ENCODE data around the gene MRTO4.
"Not testable (repeated sequence)": the region's sequence is repeated elsewhere in the genome, so short reads cannot be mapped to it uniquely, and the experiment has no call there.

Gene MRTO4

DNA sequence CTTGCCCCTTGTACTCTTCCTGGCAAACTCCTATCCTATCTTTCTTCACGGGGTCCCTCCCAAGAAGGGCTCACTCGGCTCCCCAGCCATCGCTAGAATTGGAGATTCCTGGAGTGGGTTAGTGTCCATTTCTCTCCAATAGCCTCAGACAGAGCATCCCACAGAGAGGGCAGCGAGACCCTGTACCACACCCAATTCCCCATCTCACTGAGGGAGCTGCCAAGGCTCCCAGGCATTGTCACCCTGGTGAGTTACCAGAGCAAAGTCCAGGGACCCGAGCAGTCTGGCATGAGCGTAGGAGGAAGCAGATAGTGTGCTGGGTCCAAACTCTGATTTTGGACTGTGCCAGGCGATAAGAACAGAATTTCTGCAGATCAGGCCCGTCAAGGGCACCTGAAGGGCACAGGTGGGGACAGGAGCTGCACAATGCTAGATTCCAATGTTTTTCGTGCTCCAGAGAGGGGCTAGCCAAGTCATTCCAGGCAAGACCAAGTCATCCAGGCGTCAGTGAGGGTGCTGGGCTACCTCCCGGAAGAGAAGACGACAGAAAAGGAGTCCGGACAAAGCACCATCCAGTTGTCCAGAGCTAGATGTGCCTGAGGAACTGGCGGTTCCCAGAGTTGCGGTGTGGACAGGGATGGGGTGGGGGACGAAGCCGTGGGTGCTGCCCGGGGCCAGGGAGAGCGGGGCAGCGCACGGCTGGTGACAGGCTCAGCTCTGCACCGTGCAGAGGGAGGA, 21.7 kb downstream of the MRTO4 start:
- no peak for DNase-seq

DNA sequence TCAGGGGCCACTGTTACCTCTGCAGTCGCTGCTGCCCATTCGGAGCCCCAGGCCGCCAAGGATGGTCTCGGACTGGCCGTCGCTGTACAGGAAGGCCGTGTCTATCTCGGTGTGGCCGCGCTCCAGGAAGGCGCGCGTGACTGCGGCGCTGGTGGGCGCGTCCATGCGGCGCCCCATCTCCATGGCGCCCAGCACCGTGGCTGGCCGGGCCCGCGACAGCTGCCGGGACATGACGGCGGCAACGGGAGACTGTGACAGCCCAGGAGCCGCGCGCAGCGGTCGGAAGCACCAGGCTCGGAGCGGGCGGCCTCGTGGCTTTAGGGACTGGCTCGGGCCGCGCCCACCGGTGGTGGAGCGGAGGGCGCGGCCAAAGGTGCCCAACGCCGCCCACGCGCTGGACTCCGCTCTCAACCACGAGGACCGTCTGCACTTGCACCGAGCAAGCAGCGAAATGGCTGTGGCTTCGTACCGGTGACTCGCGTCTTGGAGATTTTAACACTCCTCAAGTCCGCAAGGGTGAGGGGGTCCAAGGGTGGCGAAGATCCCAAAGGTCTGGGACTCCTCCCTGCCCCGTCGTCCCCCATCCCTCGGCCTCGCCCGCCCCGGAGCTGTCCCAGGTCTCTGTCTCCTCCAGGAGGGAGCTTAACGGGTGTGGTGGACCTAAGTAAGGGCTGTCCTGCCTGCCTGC, 22.4 kb downstream of the MRTO4 start:
- DNase-seq, result not testable (repeated sequence)

DNA sequence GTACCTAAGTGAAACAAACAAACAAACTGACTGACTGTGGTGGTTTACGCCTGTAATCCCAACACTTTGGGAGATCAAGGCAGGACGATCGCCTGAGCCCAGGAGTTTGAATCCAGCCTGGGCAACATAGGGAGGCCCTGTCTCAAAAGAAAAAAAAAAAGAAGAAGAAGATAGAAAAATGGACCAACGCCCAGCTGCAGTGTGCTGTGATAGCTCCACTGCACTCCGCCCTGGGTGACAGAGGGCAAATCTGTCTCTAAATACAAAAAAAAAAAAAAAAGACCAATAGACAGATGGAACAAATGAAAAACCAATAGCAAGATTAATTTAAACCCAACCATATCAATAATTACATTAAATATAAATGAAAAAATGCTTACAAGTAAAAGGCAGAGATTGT, 23.0 kb downstream of the MRTO4 start:
- no peak for DNase-seq

DNA sequence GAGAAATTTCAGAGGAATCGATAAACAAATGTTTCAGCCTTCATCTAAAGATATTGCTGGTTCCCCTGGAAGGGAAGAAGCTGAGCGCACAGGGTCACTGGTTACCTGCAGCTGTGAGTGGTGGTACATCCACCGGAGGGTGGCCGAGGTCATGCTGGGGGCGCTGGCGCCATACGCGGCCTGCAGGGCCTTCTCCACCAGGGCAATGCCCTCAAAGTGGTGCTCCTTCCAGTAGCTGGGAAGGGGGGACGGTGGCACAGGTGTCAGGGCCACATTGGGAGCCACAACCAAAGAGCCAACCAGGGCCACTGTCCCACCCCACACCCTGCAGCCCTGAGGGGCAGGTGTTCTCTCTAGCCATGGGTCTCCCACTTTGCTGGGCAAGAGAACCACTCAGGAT, 32.3 kb downstream of the MRTO4 start:
- DNase-seq, result no peak

DNA sequence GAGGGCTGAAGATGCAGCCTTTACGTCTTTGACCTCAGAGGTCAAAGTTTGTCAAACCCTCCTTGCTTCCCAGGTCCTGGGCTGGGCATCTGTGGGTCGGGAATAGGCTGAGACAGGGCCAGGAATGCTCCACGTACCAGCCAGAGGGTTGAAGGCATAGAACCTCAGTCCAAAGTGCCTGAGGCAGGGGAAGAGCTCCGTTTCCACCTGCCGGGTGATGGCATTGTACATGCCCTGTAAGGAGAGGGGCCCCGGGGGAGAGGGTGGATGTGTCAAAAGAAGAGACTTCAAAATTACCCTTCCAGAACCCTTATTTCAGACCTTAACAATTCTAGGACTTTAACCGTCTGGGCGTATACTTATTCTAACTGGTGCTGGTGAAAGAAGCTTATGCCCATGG, 33.3 kb downstream of the MRTO4 start:
- no peak for DNase-seq

DNA sequence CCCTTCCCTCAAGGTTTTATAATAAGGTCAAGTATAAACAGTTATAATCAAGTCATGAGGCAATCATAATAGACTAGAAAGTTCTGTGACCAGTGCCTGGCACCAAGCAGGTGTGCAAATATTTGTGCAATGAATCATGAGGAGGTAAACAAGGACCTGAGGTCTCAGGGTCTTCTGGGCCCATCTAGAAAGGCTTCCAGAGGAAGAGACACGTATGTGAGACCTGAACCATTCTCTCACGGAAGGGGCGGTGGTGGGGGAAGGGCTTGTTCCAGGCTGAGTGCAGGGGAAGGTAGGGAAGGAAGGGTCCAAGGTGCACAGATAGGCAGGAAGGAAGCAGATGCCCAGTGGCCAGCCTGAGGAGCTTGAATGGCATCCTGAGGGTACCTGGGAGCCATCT, 33.8 kb downstream of the MRTO4 start:
- not testable (repeated sequence) for DNase-seq

DNA sequence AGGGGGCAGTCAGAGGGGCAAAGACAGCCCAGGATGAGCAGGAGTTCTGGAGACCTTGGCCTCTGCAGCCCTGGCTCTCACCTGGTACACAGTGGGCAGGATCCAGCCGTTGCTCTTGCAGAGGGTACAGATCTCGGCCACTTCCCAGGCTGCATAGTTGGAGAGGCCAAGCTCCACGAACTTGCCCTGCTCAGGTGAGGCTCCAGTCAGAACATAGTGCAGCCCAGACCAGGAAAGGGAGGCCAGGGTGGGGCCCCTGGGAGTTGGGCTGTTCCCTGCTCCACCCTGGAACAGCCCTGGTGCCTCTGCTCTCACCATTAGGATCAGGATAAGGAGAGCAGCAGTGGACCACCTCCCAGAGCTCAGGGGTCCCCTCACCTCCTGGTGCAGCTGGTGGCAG, 34.2 kb downstream of the MRTO4 start:
- DNase-seq, result not testable (repeated sequence)

DNA sequence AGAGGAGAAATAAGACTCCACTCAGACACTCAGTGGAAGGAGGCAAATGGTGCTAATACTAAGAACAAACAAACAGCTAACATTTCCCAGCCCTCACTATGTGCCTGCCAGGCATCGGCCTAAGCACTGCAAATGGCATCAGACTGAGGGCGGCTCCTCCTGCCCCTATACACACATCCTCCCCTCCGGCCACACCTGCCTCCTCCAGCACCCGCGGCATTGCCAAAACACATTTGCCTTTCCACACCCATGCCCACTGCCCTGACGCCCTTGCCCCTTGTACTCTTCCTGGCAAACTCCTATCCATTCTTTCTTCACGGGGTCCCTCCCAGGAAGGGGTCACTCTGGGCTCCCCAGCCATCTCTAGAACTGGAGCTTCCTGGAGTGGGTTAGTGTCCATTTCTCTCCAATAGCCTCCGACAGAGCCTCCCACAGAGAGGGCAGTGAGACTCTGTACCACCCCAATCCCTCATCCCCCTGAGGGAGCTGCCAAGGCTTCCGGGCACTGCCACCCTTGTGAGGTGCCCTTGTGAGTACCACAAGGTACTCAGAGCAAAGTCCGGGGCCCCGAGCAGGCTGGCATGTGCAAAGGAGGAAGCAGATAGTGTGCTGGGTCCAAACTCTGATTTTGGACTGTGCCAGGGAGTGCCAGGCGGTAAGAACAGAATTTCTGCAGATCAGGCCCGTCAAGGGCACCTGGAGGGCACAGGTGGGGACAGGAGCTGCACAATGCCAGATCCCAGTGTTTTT, 36.0 kb downstream of the MRTO4 start:
- DNase-seq, result no peak

DNA sequence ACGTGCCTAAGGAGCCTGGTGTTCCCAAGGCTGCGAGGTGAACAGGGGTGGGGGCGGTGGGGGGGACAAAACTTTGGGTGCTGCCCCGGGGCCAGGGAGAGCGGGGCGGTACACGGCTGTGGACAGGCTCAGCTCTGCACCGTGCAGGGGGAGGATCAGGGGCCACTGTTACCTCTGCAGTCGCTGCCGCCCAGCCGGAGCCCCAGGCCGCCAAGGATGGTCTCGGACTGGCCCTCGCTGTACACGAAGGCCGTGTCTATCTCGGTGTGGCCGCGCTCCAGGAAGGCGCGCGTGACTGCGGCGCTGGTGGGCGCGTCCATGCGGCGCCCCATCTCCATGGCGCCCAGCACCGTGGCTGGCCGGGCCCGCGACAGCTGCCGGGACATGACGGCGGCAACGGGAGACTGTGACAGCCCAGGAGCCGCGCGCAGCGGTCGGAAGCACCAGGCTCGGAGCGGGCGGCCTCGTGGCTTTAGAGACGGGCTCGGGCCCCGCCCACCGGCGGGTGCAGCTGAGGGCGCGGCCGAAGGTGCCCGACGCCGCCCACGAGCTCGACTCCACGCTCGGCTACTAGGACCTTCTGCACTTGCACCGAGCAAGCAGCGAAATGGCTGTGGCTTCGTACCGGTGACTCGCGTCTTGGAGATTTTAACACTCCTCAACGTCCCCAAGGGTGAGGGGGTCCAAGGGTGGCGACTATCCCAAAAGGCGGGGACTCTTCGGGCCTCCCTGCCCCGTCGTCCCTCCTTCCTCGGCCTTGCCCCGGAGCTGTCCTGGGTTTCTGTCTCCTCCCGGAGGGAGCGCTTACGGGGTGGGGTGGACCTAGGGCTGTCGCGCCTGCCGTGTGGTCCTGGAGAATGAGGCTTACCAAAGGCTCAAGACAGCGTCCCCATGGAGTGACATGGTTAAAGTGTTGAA, 37.0 kb downstream of the MRTO4 start, which contains the start of gene AKR7A3:
AKR7A3 (minus strand) TSS at position 447 of the 918 bp plus-strand sequence; CDS start at position 386, 61 bp downstream.
- DNase-seq, result peak; percentile 53

DNA sequence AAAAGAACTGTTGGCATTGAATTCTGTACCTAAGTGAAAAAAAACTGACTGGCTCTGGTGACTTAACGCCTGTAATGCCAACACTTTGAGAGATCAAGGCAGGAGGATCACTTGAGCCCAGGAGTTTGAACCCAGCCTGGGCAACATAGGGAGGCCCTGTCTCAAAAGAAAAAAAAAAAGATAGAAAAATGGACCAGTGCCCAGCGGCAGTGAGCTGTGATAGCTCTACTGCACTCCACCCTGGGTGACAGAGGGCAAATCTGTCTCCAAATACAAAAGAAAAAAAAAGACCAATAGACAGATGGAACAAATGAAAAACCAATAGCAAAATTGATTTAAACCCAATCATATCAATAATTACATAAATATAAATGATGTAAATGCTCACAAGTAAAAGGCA, 37.6 kb downstream of the MRTO4 start:
- no peak for DNase-seq

DNA sequence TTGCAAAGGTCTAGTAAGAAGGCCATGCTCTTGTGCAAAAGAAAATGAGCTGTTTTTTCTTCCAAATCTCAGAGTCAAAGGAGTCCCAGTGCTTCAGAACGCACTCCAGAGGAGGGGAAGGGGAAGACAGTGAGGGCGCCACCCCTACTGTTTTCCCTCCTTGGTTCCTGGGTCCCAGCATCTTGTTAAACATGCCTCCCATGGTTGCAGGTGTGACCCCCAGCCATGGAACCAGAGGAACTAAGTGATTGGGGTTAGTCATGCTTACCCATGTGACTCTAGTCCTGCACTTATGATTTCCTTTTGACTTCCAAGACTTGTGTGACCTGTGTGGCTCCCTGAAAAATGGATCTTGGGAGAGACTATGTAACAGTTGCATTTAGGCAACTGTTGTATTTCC, 43.0 kb downstream of the MRTO4 start:
- no peak for DNase-seq

DNA sequence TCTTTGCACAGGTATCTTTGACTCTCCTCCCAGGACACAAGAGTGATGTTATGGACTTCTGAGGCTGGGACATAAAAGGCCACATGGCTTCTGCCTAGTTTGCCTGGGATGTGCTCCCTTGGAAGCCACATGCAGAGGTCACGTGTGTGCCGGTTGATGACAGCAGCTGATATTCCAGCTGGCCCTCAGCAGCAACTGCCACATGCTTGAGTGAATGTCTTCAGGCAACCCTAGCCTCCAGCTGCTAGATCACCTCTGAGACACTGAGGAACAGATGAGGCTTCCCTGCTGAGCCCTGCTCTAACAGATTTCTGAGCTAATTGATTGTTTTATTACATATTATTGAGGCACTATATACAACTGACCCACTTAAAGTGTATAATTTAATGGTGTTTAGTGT, 48.6 kb downstream of the MRTO4 start:
- peak; percentile 55 for DNase-seq

DNA sequence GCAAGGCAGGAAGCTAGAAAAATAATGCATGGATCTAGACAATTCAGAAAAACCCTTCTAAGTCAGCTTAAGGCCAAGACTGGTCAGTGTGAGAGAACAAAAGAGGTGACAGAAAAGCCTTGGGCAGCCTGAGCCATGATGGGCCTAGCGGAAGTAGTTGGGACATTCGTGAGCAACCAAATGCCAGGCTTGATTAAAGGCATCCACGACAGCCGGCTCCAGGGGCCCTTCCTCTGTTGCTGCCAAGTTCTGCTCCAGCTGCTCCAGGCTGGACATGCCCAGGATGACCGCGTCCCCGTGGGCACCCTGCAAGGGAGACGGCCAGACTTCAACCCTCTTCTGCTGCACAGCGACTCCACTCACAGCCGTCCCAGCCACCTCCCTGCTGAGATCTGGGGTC, 52.5 kb downstream of the MRTO4 start:
- not testable (repeated sequence) for DNase-seq

DNA sequence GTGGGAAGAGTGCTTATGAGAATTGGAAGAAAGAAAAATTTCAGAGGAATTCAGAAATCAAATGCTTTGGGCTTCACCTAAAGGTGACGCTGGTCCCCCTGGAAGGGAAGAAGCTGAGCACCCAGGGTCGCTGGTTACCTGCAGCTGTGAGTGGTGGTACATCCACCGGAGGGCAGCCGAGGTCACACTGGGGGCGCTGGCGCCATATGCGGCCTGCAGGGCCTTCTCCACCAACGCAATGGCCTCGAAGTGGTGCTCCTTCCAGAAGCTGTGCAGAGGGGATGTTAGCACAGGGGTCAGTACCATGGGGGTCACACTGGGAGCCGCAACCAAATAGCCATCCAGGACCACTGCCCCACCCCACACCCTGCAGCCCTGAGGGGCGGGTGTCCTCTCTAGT, 54.3 kb downstream of the MRTO4 start:
- no peak for DNase-seq

DNA sequence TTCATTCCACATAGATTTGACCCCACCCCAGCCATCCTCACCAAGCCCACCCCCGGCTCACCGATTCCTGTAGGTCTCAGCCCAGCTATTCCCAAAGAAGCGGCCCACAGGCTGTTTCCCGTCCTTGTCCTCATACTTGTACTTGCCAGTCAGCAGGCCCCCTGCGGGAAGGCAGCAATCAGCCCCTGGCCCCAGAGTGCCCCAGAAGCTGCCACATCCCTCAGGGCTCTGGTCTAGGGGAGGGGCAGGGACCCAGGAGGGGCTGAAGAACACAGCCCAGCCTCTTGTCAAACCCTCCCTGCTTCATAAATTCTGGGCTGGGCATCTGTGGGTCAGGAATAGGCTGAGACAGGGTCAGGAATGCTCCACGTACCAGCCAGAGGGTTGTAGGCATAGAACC, 55.3 kb downstream of the MRTO4 start:
- no peak for DNase-seq

DNA sequence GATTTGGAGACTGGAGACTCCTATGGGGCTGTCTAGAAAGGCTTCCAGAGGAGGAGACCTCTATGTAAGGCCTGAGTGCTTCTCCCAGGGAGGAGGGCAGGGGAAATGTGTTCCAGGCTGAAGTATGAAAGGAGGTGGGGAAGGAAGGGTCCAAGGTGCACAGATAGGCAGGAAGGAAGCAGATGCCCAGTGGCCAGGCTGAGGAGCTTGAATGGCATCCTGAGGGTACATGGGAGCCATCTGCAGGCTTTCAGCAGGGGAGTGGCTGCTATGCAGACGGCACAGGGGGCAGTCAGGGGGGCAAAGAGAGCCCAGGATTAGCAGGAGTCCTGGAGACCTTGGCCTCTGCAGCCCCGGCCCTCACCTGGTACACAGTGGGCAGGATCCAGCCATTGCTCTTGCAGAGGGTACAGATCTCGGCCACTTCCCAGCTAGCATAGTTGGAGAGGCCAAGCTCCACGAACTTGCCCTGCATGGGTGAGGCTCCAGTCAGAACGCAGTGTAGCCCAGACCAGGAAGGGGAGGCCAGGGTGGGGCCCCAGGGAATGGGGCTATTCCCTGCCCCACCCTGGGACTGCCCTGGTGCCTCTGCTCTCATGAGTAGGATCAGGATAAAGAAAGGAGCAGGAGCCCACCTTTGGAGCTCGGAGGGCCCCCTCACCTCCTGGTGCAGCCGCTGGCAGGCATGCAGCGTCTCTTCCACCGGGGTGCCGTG, 56.3 kb downstream of the MRTO4 start:
- no peak for DNase-seq

DNA sequence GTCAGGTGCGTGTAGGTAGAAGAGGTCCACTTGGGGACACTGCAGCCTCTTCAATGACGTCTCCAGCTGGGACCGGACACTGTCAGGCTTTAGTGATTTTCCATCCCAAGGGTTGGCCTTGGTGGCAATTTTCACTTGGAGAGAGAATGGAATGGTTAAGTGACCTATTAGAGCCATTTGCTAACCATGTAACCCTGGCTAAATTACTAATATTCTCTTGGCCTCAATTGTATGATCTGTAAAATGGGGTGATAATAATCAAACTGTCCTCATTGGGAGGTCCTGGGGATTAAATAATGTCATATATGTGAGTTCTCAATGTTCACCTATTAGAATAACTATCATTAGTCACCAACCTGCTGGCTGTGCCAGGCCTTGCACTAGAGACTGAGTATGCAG, 56.9 kb downstream of the MRTO4 start:
- no peak for DNase-seq

DNA sequence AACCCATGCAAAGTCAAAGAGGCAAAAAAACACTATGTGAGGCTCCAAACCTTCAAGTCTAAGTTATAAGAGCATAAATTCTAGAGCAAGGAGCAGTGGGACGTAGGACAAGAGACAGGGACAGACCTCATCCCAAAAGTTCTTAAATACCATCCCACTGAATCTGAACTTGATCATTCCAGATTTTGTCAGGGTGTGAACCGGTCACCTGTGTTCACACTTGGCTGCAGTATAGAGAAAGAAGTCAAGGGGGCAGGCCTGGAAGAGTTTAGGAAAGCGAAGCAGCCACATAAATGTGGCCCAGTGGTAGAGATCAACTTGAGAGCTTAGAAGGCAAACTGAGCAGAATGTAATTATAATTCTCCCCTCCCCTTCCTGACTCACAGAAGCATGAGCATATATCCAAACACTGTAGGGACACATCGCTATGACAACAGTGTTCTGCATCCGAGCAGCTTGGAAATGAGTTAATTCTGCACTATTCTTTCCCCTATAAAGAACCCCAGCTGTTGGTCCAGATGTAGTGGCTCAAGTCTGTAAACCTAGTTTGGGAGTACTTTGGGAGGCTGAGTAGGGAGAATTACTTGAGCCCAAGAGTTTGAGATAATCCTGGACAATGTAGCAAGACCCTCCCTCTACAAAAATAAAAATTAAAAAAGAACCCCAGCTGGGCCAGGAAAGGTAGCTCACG, 57.7 kb downstream of the MRTO4 start:
- DNase-seq, result no peak

All from eye (tissue), 1 donor.